ENCODE data around the gene CST2.
"Not testable (repeated sequence)": the region's sequence is repeated elsewhere in the genome, so short reads cannot be mapped to it uniquely, and the experiment has no call there.

The CST2 gene

GRCh38 chr20:23800865-23801264, 25.7 kb downstream of the CST2 start:
- DNase-seq = no peak

- DNase-seq = peak; percentile 9 to 20
These were observed 27.2 kb downstream of the CST2 start for GRCh38 chr20:23799216-23799847.

GRCh38 chr20:23795526-23795925, 31.0 kb downstream of the CST2 start:
- no peak for DNase-seq

- DNase-seq = no peak
These were observed 31.7 kb downstream of the CST2 start for GRCh38 chr20:23794841-23795240.

GRCh38 chr20:23794065-23794464, 32.5 kb downstream of the CST2 start:
- no peak for DNase-seq

GRCh38 chr20:23783447-23783846, 43.1 kb downstream of the CST2 start:
- DNase-seq = no peak

- DNase-seq = no peak
These were observed 44.1 kb downstream of the CST2 start for GRCh38 chr20:23782366-23782983.

- DNase-seq = not testable (repeated sequence)
These were observed 47.9 kb downstream of the CST2 start for GRCh38 chr20:23778676-23779075.

- not testable (repeated sequence) for DNase-seq
These were observed 49.1 kb downstream of the CST2 start for GRCh38 chr20:23777380-23777779.

GRCh38 chr20:23776067-23776771, 50.3 kb downstream of the CST2 start:
- DNase-seq = no peak

GRCh38 chr20:23774081-23774480, 52.4 kb downstream of the CST2 start:
- no peak for DNase-seq

Data from CD4-positive, alpha-beta T cell treated with Interleukin-4 for 1 hour (primary cell).